A204.1 (cell line): ENCODE results near the gene CHMP4B.

ENCODE experiments used
- FAIRE-seq: peaks from 2 replicates; lab custom pipeline; 2012; peaks lifted over from hg19 to GRCh38; lab: Jason Lieb, UNC

The CHMP4B gene

GRCh38 chr20:33864324-33864963, 53.3 kb downstream of the CHMP4B start:
- no peak for FAIRE-seq

- no peak for FAIRE-seq
Measured at GRCh38 chr20:33865761-33866370, 54.7 kb downstream of the CHMP4B start.

DNA sequence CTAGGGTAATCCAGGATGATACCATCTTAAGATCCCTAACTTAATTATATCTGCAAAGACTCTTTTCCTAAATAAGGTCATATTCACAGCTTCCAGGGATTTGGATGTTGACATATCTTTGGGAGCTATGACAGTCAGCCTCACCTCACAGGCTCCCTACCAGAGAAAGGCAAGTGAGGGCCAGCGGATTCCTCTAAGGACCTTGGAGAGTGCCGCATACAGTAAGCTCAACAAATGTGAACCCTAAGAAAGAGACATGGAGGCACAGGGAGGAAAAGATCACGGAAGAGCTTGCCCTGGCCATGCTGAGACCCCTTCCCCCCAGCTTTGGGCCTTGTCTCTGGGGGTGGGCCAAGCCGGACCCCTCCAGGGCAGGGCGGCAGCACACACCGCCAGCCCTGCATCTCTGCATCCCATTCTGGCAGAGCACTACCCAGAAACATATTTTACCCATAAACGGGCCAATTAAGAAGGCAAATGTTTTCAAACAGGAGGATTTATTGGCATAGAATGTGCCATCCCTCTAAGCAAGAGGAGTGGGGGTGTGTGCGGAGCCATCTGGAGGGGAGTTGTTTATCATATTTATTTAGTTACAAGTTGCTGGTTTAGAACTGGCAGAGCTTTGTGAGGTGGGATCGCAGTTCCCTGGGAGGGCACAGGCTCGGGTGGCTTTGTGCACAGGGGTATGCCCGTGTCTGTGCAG, 55.4 kb downstream of the CHMP4B start:
- FAIRE-seq: no peak

DNA sequence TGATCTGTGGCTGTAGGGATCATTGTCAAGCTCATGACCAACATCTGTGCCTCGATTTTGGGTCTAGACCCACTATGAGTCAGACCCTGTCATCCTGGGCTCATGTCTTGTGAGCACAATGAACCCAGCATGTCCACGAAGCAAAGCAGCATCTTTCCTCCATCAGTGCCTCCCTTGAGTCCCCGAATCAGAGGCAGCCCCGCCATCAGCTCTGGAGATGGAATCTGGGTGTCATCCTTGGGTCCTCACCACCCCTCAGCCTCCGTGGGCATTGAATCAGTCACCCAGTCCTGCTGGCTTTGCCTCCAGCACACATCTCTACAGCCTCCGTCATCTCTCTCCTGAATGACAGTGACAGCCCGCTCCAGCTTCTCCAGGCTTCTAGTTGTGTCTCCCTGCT, 56.9 kb downstream of the CHMP4B start:
- FAIRE-seq: no peak

DNA sequence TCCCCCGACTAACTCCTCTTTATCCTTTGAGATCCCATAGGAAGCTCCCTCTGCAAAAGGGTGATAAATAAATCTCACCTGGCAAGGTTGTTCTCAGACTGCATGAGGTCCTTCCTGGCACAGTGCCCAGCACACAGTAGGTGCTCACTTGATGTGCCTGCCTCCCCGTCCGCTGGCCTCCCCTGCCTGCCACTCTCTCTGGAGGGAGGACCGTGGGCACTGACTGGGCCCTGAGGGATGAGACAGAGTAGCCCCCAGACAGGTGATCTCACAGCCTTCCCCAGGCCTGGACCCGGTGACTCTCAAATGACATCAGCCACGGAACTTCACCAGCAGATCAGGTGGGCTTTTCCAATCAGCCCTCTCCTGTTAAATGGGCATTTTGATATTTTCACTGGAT, 57.4 kb downstream of the CHMP4B start:
- FAIRE-seq: no peak

DNA sequence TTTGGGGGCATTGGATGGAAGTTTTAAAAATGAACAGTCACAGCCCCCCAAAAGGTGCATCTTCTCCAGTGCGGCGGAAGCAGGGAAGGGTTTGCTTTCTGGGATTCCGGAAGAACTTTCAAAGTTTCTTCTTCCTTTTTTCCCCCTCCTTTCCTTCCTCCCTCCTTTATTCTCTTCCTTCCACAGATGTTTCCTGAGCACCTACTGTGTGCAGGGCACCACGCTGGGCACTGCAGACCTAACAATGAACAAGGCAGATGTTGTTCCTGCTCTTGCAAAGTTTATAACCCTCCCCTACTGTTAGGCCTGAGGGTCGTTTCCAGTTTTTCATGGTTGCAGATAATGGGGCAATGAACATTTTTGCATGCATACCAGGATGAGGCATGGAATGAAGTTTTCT, 58.1 kb downstream of the CHMP4B start:
- no peak for FAIRE-seq

- no peak for FAIRE-seq
Measured at GRCh38 chr20:33871362-33871761, 60.2 kb downstream of the CHMP4B start.

DNA sequence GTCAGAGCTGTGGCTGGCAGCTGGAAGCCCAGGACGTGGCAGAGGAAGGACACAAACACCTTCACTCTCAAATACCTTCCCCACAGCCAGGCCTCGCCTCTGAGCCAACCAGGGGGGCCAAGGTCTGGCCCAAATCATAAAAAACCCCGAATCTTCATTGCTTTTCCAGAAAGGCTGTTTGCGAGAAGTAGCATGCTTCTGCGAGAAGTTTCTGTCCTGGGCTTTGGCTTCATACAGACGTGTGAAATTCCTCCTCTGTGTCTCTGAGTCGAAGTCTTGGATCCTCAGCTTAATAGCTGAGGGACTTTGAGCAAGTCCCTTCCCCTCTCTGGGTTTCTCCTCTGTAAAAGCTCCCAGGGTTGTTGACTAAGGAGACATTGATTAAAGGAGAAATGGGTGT, 63.0 kb downstream of the CHMP4B start:
- no peak for FAIRE-seq

DNA sequence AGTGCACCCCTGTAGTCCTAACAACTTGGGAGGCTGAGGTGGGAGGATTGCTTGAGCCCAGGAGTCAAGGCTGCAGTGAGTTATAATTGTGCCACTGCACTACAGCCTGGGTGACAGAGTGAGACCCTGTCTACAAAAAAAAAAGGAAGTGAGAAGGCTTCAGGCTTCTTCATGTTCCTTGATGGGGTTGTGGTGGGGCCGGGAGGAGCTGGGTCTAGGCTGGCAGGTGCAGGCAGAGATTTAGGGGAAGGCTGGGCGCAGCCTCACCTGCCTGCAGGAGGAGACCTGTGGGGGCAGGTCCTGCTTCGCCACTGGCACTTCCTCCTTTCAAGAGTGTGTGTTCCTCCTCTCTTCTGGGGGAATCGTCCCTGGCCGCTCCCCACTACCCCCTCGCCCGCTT, 63.9 kb downstream of the CHMP4B start:
- FAIRE-seq: no peak

DNA sequence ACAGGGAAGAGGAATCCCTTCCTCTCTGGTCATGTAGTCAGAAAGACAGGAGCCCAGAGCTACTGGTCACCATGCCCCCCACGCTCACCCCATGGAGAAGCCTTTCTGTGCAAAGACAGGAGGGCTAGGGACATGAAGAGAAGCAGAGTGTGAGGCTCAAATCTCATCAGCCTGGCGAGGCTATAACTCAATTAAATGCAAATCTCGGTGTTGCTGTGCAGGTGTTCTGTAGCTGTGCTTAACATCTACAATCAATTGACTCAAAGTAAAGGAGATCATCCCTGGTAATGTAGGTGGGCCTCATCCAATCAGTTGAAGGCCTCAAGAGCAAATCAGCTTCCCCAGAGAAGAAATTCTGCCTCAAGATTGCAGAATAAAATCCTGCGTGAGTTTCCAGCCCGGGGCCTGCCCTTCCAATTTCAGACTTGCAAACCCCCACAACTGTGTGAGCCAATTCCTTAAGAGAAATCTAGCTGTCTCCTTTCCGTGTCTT, 64.4 kb downstream of the CHMP4B start:
- FAIRE-seq: no peak

- no peak for FAIRE-seq
Measured at GRCh38 chr20:33878583-33878982, 67.4 kb downstream of the CHMP4B start.

DNA sequence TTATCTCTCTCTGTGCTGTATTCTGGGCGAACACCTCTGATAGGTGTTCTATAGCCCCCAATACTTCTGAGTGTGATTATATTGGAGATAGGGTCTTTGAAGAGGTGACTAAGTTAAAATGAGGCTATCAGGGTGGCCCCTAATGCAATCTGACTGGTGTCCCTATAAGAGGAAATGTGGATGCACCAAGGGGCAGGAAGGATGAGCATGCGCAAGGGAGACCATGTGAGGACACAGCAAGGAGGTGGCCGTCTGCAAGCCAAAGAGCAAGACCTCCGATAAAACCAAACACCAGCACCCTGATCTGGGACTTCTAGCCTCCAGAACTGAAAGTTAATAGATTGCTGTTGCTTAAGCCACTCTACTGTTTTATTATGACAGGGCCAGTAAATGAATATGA, 69.2 kb downstream of the CHMP4B start:
- FAIRE-seq: no peak

- no peak for FAIRE-seq
Measured at GRCh38 chr20:33881989-33882388, 70.8 kb downstream of the CHMP4B start.

DNA sequence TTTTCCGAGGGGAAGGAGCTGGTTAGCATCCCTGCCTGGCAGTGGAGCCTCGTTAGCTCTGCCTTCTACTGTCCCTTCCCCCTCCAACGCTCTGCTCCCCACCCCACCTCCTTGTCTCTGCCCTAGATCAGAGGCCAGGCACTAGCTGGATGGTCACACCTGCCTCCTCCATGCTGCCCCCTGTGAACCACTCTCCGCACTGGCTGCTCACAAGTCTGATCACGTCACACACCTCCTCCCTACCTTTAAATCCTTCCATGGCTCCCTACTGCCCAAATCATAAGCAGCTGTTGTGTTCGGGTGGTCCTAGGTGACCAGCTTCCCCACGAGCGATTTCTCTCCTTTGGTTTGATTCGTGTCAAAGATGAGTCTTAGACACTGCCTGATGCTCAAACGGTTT, 71.3 kb downstream of the CHMP4B start:
- FAIRE-seq: no peak

DNA sequence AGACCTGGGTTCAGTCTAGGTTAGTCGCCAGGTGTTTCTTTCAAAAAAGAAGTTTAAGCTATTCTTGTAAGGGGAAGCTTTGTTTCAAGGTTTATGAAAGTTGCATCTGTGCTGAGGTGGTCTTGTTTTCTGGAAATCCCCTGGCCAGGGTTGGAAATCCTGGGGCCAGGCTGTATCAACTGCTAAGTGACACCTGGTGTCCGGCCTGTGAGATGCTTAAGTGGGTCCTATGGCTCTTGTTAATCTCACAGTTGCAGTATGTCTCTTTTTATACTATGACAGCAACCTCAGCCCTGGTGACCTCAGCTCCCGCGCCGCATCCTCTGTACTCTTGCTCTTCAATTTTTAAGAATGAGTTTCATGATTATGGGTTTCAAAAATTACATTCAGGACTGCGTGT, 72.0 kb downstream of the CHMP4B start:
- no peak for FAIRE-seq

- no peak for FAIRE-seq
Measured at GRCh38 chr20:33884633-33885032, 73.5 kb downstream of the CHMP4B start.

- no peak for FAIRE-seq
Measured at GRCh38 chr20:33889312-33889711, 78.2 kb downstream of the CHMP4B start.

DNA sequence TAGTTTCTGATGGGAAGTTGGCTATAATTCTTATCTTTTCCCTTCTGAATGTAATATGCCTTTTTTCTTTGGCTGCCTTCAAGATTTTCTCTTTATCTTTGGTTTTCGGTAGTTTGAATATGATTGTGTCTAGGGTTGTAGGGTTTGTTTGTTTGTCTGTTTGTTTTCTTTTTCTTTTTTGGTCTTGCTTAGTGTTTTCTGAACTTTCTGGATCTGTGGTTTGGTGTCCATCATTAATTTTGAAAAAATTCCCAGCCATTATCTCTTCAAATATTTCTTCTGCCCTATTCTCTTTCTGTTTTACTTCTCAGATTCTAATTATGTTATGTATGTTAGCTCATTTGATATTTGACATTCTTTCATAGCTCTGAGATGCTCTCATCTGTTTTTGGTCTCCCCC, 79.4 kb downstream of the CHMP4B start:
- no peak for FAIRE-seq

DNA sequence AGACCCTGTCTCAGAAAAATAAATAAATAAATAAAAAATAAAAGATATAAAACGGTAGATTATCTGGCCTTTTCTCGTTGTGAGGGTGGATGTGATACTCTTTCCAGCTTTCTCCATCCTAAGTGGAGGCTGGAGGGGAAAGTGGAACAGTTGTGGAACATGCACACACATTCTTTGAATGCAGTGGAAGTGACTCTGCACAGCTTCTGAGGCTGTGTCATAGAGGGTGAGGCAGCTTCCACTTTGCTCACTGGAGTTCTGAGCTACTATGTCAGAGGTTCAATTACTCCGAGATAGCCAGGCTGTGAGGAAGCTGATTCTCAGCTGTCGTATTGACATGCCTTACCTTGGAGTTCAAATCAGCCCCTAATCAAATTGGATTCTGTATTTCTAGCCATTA, 82.2 kb downstream of the CHMP4B start:
- no peak for FAIRE-seq

DNA sequence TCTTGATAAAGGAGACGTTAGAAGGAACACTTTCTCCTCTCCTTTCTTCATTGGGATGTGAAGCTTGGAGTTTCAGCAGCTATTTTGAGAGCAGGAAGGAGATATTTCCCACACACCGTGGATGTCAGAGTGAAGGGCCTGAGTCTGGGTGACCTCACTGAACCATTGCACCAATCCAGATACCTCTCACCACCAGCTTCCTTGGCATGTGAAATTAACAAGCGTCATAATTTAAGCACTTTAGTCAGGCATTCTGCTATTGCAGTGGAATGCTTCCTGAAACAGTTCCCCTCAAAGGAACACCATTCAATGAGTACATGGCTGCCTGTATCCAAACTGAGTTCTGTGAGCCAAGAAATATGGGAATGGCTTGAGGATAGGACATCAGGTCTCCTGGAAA, 83.7 kb downstream of the CHMP4B start:
- no peak for FAIRE-seq

GRCh38 chr20:33896509-33896908, 85.4 kb downstream of the CHMP4B start:
- FAIRE-seq: no peak

DNA sequence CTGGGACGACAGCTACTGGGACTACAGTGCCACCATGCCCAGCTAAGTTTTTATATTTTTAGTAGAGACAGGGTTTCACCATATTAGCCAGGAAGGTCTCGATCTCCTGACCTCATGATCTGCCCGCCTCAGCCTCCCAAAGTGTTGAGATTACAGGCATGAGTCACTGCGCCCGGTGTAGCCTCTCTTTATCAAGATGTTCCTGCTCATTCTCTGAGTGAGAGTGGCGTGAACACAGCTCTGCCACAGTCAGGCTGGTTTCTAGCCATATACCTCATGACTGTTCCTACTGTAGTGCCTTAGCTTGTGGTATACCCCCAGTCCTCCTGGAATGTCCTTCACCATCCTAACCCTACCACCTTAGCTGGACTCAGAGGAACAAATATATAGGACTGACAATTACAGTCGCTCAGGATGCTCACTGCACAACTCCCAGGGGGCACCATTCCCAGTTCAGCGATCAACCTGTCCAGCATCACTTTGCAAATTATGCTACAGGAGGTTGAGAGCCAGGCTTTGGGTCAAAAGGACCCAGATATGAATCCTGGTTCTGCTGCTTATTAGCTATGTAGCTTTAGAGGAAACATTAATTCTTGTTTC, 86.3 kb downstream of the CHMP4B start:
- no peak for FAIRE-seq

- FAIRE-seq: no peak
Measured at GRCh38 chr20:33899106-33899505, 88.0 kb downstream of the CHMP4B start.
